AG09309 (cell line): ENCODE data around the gene SYT6.
"Not testable (repeated sequence)": the region's sequence is repeated elsewhere in the genome, so short reads cannot be mapped to it uniquely, and the experiment has no call there.

ENCODE experiments used
- DNase-seq: peaks from one replicate; pipeline ENCODE4 v3.0.0-alpha.2; 2010; ENCODE audit warnings: low read depth
- H3K4me3 ChIP-seq: 2 replicates; pipeline ENCODE4 v1.5.1; 2011; ENCODE audit warnings: mild to moderate bottlenecking, low read depth, low read length, moderate library complexity; ENCODE audit not compliant: control insufficient read depth
- CTCF ChIP-seq: IDR thresholded peaks from 2 replicates; pipeline ENCODE4 v1.5.1; 2011; ENCODE audit warnings: mild to moderate bottlenecking, low read depth, low read length, inconsistent platforms; ENCODE audit not compliant: insufficient read depth, control insufficient read depth; ENCODE audit errors: missing control alignments

The SYT6 gene

GRCh38 chr1:114075546-114076242, 78.0 kb downstream of the SYT6 start:
- DNase-seq = no peak

GRCh38 chr1:114075105-114075504, 78.6 kb downstream of the SYT6 start:
- DNase-seq = no peak
- TF ChIP-seq CTCF = no peak
- no peak overlapping the region for H3K4me3 ChIP-seq

More at GRCh38 chr1:114075546-114076242, 78.0 kb downstream of the SYT6 start:
- TF ChIP-seq CTCF = no peak
- no peak overlapping the region for H3K4me3 ChIP-seq

- TF ChIP-seq CTCF = no peak
- no peak overlapping the region for H3K4me3 ChIP-seq
- DNase-seq = no peak
Measured at GRCh38 chr1:114072246-114072645, 81.4 kb downstream of the SYT6 start.

GRCh38 chr1:114069762-114070161, 83.9 kb downstream of the SYT6 start:
- H3K4me3 ChIP-seq, DNase-seq: not testable (repeated sequence)

GRCh38 chr1:114068684-114069083, 85.0 kb downstream of the SYT6 start:
- H3K4me3 ChIP-seq, DNase-seq: not testable (repeated sequence)

- not testable (repeated sequence) for DNase-seq, H3K4me3 ChIP-seq
Measured at GRCh38 chr1:114065671-114066070, 88.0 kb downstream of the SYT6 start.

GRCh38 chr1:114063544-114063943, 90.1 kb downstream of the SYT6 start:
- H3K4me3 ChIP-seq = no peak overlapping the region
- no peak for TF ChIP-seq CTCF
- no peak for DNase-seq

- H3K4me3 ChIP-seq = no peak overlapping the region
- DNase-seq = no peak
- no peak for TF ChIP-seq CTCF
Measured at GRCh38 chr1:114062477-114063099, 91.1 kb downstream of the SYT6 start.
